Activated CD4-positive, alpha-beta T cell treated with anti-CD3 and anti-CD28 coated beads, Interleukin-2, amount 50 U/mL, for 24 hours (primary cell): ENCODE measurements around the gene UBR1.
"Not testable (repeated sequence)": the region's sequence is repeated elsewhere in the genome, so short reads cannot be mapped to it uniquely, and the experiment has no call there.

Experiments
- DNase-seq, 2 donors: peaks; one replicate each; pipeline ENCODE4 v3.0.0-alpha.2; 2020; ENCODE audit warnings: low read depth in 1 of 2, low spot score in 1 of 2

The UBR1 gene

GRCh38 chr15:43056696-43057095, 49.1 kb downstream of the UBR1 start:
- DNase-seq = no peak

GRCh38 chr15:43052860-43053259, 53.0 kb downstream of the UBR1 start:
- no peak for DNase-seq

GRCh38 chr15:43048935-43049334, 56.9 kb downstream of the UBR1 start:
- DNase-seq = no peak

- no peak for DNase-seq
Measured at GRCh38 chr15:43046484-43046883, 59.4 kb downstream of the UBR1 start.

GRCh38 chr15:43042885-43043284, 63.0 kb downstream of the UBR1 start:
- DNase-seq = no peak

GRCh38 chr15:43041085-43041484, 64.8 kb downstream of the UBR1 start:
- not testable (repeated sequence) for DNase-seq

GRCh38 chr15:43035240-43035639, 70.6 kb downstream of the UBR1 start:
- not testable (repeated sequence) for DNase-seq

- no peak for DNase-seq
Measured at GRCh38 chr15:43029476-43029875, 76.4 kb downstream of the UBR1 start.

- no peak for DNase-seq
Measured at GRCh38 chr15:43025150-43025549, 80.7 kb downstream of the UBR1 start.

- DNase-seq = not testable (repeated sequence)
Measured at GRCh38 chr15:43014671-43015070, 91.2 kb downstream of the UBR1 start.

GRCh38 chr15:43009206-43009605, 96.6 kb downstream of the UBR1 start:
- DNase-seq = no peak

GRCh38 chr15:43008150-43008549, 97.7 kb downstream of the UBR1 start:
- no peak for DNase-seq

GRCh38 chr15:43007551-43007950, 98.3 kb downstream of the UBR1 start:
- DNase-seq = no peak

- no peak for DNase-seq
Measured at GRCh38 chr15:43006991-43007390, 98.8 kb downstream of the UBR1 start.

GRCh38 chr15:43004886-43005595, 100.8 kb downstream of the UBR1 start:
- not testable (repeated sequence) for DNase-seq

GRCh38 chr15:42999201-42999779, 106.5 kb downstream of the UBR1 start:
- no peak for DNase-seq

GRCh38 chr15:42996871-42997270, 109.0 kb downstream of the UBR1 start:
- DNase-seq = no peak

- DNase-seq = no peak
Measured at GRCh38 chr15:42994546-42994945, 111.3 kb downstream of the UBR1 start.

GRCh38 chr15:42992626-42993025, 113.2 kb downstream of the UBR1 start:
- no peak for DNase-seq

- no peak for DNase-seq
Measured at GRCh38 chr15:42986693-42987342, 119.0 kb downstream of the UBR1 start.

- no peak for DNase-seq
Measured at GRCh38 chr15:42984493-42985034, 121.3 kb downstream of the UBR1 start.

- not testable (repeated sequence) for DNase-seq
Measured at GRCh38 chr15:42979113-42979512, 126.7 kb downstream of the UBR1 start.
